K562 (cell line): ENCODE data around the gene SLA2.

Experiments
- FOXP4 ChIP-seq: sonication (generic); formaldehyde crosslinking; IDR thresholded peaks from 2 replicates; pipeline ENCODE4 v1.8.0; 2022; ENCODE audit warnings: mild to moderate bottlenecking, missing genetic modification reagents, borderline replicate concordance
- MAX ChIP-seq: sonication (generic); formaldehyde crosslinking; IDR thresholded peaks from 2 replicates; pipeline ENCODE4 v1.9.0; 2022; ENCODE audit warnings: mild to moderate bottlenecking, missing genetic modification reagents
- ZNF121 ChIP-seq: sonication (generic); formaldehyde crosslinking; conservative IDR thresholded peaks from 2 replicates; pipeline ENCODE4 v1.8.0; 2022; ENCODE audit warnings: missing genetic modification reagents

DNA sequence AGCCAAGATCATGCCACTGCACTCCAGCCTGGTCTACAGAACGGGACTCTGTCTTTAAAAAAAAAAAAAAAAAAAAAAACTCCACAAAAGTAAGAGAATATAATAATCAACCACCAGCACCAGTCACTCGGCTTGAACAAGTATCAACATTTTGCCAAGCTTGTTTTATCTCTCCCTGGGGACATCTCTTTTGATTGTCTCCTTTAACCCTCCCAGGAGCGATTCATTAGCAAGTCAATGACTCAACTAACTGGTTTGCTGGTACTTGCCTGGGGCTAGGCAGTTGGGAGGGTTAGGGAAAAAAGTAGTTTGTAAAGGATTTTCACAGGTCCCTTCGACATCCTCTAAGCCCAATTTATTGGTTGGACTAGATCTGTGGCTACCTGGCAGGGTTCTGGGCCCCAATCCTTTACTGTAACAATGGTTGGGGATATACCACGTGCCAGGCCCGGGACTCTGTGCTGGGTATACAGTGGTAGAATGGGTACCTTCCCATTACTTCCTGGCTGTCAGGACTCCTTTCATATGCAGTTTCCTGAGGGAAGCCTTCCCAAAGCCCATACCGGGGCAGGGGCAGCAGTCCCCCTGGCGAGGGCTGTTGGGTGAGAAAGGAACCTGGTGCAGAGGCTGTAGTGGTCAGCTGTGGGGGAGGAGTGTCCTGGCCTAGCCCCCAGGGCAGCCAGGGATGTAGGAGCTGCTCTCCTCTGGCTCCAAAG lies 60.4 kb downstream of the SLA2 start:
- no peak for TF ChIP-seq MAX (CRISPR knock-in tag)
- no peak for TF ChIP-seq ZNF121 (CRISPR knock-in tag)
- TF ChIP-seq FOXP4 (CRISPR knock-in tag): no peak
